ENCODE data around the gene SPRR5.

- no peak for TF ChIP-seq EZH2 (IDR thresholded peaks at IDR 0.05; ENCODE audit: low read length, missing control alignments)
- TF ChIP-seq CTCF (conservative IDR thresholded peaks at IDR 0.05 in 1 of 2, IDR thresholded peaks at IDR 0.05 in 1 of 2; ENCODE audit: low read depth in 1 of 2, low read length in 2 of 2), result no peak
Observed at GRCh38 chr1:152941037-152941711, 5.8 kb upstream of the SPRR5 start.

Data from fibroblast of lung (primary cell).